Activated CD4-positive, alpha-beta T cell treated with anti-CD3 and anti-CD28 coated beads, Interleukin-2, Interleukin-4, amounts not matched to agents 100 ng/mL and 50 ng/mL, durations not matched to agents 16 hours and 8 hours (primary cell): ENCODE data around the gene OBSCN.
"Not testable (repeated sequence)": the region's sequence is repeated elsewhere in the genome, so short reads cannot be mapped to it uniquely, and the experiment has no call there.

ENCODE experiments used
- DNase-seq: peaks from one replicate; pipeline ENCODE4 v3.0.0-alpha.2; 2020; ENCODE audit warnings: low spot score

OBSCN gene

DNA sequence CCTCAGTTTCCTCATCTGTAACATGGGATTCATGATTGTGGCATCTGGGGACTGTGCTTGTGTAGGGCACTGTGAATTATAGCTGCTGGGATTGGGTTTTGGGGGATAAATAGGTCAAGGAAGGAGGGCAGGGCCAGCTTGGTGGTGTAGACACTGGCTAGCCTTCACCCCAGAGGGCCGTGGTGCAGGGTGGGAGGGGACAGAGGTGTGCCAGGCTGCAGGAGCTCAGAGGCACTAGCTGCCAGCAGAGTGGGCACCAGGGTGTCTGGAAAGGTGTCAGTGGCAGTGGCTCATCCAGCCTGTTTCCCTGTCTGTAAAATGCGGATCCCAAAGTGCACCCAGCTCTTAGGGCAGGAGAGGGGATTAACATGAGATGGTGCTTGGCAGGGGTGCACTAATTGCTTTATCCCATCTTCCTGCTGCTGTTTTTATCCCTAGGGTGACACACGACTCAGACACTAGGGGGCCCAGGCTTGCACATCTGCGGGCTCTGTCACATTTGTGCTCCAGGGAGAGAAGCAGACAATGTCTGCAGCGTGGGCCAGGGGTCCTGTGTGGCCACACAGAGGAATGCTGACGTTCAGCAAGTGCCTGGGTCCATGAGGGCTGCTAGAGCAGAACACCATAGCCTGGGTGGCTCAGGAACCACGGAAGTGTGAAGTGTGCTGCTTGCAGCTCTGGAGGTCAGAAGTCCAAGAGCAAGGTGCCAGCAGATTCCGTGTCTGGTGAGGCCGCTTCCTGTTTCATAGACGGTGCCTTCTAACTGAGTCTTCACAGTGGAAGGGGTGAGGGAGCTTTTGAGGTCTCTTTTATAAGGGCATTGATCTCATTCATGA lies 19.3 kb downstream of the OBSCN start:
- no peak for DNase-seq

DNA sequence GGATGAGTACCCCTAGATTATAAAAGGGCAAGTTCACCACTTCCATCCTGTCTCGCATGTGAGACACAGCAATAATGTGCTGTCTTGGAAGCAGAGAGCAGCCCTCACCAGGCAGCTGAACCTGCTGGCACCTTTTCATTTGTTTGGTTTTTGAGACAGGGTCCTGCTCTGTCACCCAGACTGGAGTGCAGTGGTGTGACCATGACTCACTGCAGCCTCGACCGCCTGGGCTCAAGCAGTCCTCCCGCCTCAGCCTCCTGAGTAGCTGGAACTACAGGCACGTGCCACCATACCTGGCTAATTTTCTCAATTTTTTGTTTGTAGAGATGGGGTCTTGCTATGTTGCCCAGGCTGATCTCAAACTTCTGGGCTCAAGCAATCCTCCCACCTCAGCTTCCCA lies 20.3 kb downstream of the OBSCN start:
- not testable (repeated sequence) for DNase-seq

- DNase-seq: no peak
Measured at GRCh38 chr1:228228601-228229074, 20.8 kb downstream of the OBSCN start.

DNA sequence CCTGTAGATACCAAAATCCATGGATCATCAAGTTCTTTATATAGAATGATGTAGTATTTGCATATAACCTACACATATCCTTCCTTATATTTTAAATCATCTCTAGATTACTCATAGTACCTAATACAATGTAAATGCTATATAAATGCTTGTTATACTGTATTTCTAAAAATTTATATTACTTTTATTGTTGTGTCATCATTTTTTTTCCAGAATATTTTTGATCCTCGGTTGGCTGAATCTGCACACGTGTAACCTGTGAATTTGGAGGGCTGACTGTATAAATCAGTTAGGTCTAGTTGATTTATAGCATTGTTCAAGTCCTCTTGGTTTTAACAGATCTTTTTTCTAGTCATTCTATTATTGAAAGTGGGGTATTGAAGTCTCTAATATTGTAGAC lies 23.3 kb downstream of the OBSCN start:
- no peak for DNase-seq

DNA sequence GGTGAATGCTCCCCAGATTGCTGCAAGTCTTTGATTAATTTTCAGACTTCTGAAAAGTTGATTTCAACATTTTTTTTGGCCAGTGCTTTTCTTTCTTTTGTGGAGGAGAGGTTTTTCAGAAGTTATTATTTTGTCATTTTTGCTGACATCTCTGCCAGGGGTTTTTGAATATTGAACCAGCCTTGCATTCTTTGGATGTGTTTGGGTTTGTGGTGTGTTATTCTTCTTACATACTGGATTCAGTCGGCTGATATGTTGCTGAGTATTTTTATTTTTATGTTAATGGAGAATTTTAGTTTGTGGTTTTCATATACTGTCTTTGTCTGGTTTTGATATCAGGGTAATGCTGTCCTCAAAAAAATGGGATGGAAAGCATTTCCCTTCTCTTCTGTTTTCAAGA lies 25.3 kb downstream of the OBSCN start:
- DNase-seq: no peak

DNA sequence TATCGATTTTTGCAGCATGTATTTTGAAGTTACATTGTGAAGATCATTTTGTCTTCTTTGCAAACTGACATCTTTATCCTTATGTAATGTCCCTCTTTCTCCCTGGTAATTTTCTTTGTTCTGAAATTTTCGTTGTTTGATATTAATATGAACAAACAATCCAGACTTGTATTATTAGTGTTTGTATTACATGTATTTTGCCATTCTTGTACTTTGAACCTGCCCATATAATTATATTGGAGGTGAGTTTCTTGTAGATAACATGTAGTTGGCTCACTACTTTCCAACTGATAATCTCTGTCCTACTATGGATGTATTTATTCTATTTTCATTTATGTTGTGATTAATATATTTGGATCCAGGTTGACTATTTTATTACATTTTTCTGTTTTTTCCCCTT lies 27.1 kb downstream of the OBSCN start:
- no peak for DNase-seq

GRCh38 chr1:228236744-228237143 lies 28.9 kb downstream of the OBSCN start:
- DNase-seq: no peak

GRCh38 chr1:228238007-228238406 lies 30.2 kb downstream of the OBSCN start:
- no peak for DNase-seq

DNA sequence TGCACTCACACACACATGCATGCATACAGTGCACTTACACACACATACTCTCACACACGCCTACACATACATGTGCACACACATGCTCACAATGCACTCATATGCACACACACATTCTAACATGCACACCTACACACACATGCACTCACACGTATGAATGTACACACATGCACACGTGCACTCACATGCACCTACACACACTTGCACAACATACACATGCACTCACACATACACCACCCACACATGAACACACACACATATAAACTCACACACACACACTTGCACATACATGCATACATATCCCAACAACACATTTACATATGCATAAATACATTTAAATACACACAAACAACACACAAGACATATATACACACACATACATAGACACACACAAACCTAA lies 30.6 kb downstream of the OBSCN start:
- no peak for DNase-seq

GRCh38 chr1:228240411-228241240 lies 32.8 kb downstream of the OBSCN start:
- no peak for DNase-seq

- no peak for DNase-seq
Measured at GRCh38 chr1:228241259-228241658, 33.4 kb downstream of the OBSCN start.

GRCh38 chr1:228242409-228242808 lies 34.6 kb downstream of the OBSCN start:
- DNase-seq: no peak

GRCh38 chr1:228243093-228243492 lies 35.2 kb downstream of the OBSCN start:
- DNase-seq: no peak

DNA sequence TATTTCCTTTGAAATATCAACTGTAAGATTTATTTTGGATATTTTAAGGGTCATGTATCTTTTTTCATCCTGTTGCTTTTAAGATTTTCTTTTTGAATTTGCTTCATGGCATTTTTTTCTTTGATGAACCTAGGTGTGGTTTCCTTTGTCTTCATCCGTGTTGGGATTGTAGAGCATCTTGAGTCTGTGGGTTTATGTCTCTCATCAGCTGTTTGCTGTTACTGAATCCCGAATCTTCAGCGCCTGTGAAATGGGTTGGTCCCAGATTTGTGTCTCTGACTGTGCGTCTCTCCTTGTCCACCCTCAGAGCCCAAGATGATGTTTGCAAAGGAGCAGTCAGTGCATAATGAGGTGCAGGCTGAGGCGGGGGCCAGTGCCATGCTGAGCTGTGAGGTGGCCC lies 36.1 kb downstream of the OBSCN start:
- not testable (repeated sequence) for DNase-seq

GRCh38 chr1:228245111-228245510 lies 37.3 kb downstream of the OBSCN start:
- no peak for DNase-seq

GRCh38 chr1:228246216-228246900 lies 38.5 kb downstream of the OBSCN start:
- DNase-seq: no peak

DNA sequence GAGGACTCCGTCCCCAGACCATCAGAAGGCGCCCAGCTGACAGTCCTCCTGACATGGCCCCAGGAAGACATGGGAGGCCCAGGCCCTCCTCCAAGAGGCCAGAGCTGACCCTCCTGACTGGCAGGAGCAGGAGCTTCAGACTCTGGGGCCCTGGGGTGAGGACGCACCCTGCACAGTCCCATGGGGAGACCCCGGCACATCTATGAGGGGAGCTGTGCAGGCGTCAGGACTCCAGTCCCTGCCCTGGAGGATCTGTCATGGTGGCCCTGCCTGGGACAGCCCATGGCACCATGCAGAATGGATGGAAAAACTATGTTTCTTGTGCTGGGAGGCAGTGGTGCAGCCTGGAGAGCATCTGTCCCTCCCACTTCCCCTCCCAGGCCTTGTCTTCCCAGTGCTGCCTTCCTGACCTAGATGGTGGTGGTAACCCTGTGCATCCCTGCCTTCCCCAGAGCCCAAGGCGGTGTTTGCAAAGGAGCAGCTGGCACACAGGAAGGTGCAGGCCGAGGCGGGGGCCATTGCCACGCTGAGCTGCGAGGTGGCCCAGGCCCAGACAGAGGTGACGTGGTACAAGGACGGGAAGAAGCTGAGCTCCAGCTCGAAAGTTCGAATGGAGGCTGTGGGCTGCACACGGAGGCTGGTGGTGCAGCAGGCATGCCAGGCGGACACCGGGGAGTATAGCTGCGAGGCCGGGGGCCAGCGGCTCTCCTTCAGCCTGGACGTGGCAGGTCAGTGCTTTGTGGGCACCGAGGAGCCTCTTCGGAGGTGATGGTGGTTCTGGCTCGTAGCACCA lies 41.9 kb downstream of the OBSCN start:
- DNase-seq: no peak

- not testable (repeated sequence) for DNase-seq
Measured at GRCh38 chr1:228252476-228252875, 44.6 kb downstream of the OBSCN start.

DNA sequence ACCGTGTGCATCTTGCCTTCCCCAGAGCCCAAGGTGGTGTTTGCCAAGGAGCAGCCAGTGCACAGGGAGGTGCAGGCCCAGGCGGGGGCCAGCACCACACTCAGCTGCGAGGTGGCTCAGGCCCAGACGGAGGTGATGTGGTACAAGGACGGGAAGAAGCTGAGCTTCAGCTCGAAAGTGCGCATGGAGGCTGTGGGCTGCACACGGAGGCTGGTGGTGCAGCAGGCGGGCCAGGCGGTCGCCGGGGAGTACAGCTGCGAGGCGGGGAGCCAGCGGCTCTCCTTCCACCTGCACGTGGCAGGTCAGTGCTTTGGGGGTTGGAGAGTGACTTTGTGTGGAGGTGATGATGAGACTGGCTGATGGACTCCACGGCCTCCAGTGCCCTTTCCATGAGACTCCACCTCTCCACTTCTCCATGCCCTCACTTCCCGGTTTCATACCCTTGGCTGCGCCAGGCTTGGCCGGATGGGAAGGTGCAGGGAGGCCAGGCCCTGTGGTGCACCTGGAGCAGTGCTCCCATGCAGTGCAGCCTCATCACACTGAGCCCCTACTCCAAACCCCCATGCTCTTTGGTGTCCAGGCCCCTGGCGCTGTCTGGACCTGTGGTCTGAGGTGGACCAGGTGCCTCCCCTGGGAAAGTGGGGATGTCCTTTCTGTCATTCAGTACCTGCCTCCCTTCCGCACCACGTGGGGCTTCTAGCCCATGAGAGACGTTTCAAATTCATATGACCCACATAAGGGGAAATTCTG lies 49.0 kb downstream of the OBSCN start:
- DNase-seq: no peak

GRCh38 chr1:228258486-228258885 lies 50.6 kb downstream of the OBSCN start:
- no peak for DNase-seq

DNA sequence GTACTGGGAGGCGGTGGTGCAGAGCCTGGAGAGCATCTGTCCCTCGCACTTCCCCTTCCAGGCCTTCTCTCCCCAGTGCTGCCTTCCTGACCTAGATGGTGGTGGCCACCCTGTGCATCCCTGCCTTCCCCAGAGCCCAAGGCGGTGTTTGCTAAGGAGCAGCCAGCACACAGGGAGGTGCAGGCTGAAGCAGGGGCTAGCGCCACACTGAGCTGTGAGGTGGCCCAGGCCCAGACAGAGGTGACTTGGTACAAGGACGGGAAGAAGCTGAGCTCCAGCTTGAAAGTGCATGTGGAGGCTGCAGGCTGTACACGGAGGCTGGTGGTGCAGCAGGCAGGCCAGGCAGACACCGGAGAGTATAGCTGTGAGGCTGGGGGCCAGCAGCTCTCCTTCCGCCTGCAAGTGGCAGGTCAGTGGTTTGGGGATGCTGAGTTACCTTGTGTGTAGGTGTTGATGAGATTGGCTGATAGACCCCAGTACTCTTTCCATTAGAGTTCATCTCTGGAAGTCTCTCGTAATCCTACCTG lies 51.6 kb downstream of the OBSCN start:
- DNase-seq: no peak
